ENCODE measurements around the gene MFSD11.

DNA sequence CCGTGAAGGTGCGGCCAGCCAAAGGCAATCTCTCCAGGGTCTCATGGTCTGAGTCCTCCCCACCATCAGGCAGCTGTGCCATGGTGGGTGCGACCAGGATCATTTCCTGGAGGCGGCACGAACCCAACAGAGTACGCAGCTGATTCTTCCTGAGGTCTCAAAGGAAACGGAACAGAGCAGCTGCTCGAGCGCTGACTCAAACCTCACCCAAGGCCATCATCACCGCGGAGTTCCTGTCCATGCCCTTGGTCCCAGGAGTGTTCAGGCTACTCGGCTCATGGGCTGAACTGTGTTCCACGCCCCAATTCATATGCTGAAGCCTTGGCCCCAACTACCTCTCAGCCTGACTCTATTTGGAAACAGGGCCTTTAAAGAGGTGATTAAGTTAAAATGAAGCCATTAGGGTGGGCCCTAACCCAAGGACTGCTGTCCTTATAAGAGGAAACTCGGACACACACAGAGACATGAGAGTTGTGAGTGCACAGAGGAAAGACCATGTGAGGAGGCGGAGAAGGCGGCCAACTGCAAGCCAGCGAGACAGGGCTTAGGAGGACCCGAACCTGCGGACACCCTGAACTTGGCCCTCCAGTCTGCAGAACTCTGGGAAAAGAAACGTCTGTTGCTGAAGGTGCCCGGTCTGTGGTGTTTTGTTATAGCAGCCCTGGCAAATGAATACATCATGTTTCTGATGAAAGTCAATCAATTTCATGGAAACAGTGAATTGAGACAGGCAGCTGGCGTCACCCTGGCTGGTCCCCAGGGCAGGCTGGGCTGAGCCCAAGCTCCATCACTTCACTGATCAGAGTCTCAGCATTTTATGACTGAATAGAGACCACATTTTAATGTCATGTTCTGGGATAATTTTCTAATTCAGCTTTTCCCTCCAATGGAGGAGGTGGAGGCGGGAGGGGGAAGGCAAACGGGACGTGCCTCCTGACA, 40.9 kb upstream of the MFSD11 start:
- TF ChIP-seq, protein P1, sequence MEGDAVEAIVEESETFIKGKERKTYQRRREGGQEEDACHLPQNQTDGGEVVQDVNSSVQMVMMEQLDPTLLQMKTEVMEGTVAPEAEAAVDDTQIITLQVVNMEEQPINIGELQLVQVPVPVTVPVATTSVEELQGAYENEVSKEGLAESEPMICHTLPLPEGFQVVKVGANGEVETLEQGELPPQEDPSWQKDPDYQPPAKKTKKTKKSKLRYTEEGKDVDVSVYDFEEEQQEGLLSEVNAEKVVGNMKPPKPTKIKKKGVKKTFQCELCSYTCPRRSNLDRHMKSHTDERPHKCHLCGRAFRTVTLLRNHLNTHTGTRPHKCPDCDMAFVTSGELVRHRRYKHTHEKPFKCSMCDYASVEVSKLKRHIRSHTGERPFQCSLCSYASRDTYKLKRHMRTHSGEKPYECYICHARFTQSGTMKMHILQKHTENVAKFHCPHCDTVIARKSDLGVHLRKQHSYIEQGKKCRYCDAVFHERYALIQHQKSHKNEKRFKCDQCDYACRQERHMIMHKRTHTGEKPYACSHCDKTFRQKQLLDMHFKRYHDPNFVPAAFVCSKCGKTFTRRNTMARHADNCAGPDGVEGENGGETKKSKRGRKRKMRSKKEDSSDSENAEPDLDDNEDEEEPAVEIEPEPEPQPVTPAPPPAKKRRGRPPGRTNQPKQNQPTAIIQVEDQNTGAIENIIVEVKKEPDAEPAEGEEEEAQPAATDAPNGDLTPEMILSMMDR (IDR thresholded peaks at IDR 0.05) = no peak
- TF ChIP-seq POLR2AphosphoS5 (IDR thresholded peaks at IDR 0.05) = no peak
